Effector memory CD4-positive, alpha-beta T cell (primary cell): Measurements from ENCODE around the gene DAPK1.
"Not testable (repeated sequence)": the region's sequence is repeated elsewhere in the genome, so short reads cannot be mapped to it uniquely, and the experiment has no call there.

Source experiments
- DNase-seq, 3 donors: peaks; one replicate each; pipeline ENCODE4 v3.0.0-alpha.2; 2020
- H3K27ac ChIP-seq: 2 replicates; pipeline ENCODE4 v1.7.0; 2013; ENCODE audit warnings: mild to moderate bottlenecking, low read length, moderate library complexity; ENCODE audit not compliant: insufficient read depth, poor library complexity, severe bottlenecking
- H3K27me3 ChIP-seq: replicated peaks from 2 replicates; pipeline ENCODE4 v1.7.0; 2013; ENCODE audit warnings: mild to moderate bottlenecking, low read length; ENCODE audit not compliant: insufficient read depth, control insufficient read depth, poor library complexity, severe bottlenecking
- H3K36me3 ChIP-seq: 2 replicates; pipeline ENCODE4 v1.7.0; 2013; ENCODE audit warnings: mild to moderate bottlenecking, low read length, moderate library complexity; ENCODE audit not compliant: control insufficient read depth, insufficient read depth
- H3K4me1 ChIP-seq: 2 replicates; pipeline ENCODE4 v1.7.0; 2013; ENCODE audit warnings: low read length, mild to moderate bottlenecking; ENCODE audit not compliant: control insufficient read depth, insufficient read depth, poor library complexity, severe bottlenecking
- H3K4me3 ChIP-seq: 2 replicates; pipeline ENCODE4 v1.7.0; 2013; ENCODE audit warnings: low read length, low read depth, mild to moderate bottlenecking; ENCODE audit not compliant: insufficient read depth, poor library complexity, severe bottlenecking
- H3K9me3 ChIP-seq: 2 replicates; pipeline ENCODE4 v1.7.0; 2013; ENCODE audit warnings: mild to moderate bottlenecking, low read length, moderate library complexity; ENCODE audit not compliant: control insufficient read depth

Gene DAPK1

DNA sequence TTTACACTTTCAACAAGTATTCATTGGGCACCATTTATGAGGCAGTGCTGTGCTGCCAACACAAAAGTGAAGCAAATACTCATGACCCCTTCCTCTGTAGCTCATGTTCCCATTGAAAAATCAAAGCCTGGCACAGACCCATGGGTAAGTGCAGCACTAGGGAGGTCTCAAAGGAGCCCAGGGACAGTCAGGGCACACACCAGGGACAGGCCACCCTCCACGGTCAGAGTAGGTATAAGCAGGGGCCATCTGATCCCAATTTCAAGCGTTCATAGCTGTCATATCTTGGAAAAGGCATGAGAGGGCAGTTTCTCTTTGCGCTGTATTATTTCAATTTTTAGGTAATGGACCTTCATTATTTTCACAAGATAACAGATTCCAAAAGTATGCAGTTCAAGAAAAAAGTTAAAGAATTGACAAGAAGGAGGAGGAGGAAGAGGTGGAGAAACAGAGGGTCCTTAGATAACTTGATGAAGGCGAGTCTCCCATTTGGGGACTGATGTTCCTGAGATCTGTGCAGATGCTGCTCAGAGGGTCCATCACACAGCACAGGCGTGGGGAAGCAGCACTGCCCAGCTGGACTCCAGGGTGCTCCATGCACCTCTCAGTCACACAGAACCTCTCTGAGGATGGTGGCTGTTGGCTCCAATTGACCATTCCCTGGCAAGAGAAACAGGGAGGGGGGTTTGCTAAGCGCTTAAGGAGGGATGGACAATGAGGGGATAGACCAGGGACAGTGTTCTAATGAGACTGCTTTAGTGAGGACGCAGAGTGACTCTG lies 235.8 kb downstream of the DAPK1 start:
- DNase-seq = no peak
- Histone ChIP-seq H3K9me3 (no peaks in the 10 kb centered on the region), H3K4me3 (no peak overlapping the region), H3K36me3 (no peaks in the 10 kb centered on the region), H3K27ac (no peak overlapping the region), H3K4me1 (no peaks in the 10 kb centered on the region), H3K27me3 (no peaks in the 10 kb centered on the region)

DNA sequence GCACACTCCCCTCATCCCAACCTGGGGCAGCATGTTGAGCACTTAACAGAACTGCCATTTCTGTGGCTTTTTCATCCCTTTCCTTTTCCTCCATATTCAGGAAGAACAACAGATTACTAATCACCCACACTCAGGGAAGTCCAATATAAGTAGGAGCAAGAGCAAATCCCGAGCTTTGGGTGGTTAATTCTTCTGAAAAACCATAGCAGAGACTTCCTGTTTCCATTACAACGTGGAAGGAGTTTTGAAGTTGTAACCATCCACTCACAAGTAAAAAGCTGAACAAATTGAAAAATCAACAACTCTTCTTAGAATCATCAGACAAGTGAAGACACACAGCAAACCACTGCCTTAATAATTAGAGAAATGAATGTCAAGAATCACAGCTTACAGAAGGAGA lies 236.4 kb downstream of the DAPK1 start:
- H3K4me3 ChIP-seq = no peak overlapping the region
- no peaks in the 10 kb centered on the region for H3K27me3 ChIP-seq
- H3K9me3 ChIP-seq = no peaks in the 10 kb centered on the region
- no peaks in the 10 kb centered on the region for H3K4me1 ChIP-seq
- DNase-seq = no peak
- no peaks in the 10 kb centered on the region for H3K36me3 ChIP-seq
- H3K27ac ChIP-seq = no peak overlapping the region

GRCh38 chr9:87739546-87739945 lies 241.9 kb downstream of the DAPK1 start:
- Histone ChIP-seq H3K36me3 (no peaks in the 10 kb centered on the region), H3K9me3 (peaks cover 3% of the 10 kb centered on the region), H3K4me1 (no peaks in the 10 kb centered on the region), H3K27me3 (no peaks in the 10 kb centered on the region), H3K4me3 (no peak overlapping the region), H3K27ac (no peak overlapping the region)
- DNase-seq = no peak

DNA sequence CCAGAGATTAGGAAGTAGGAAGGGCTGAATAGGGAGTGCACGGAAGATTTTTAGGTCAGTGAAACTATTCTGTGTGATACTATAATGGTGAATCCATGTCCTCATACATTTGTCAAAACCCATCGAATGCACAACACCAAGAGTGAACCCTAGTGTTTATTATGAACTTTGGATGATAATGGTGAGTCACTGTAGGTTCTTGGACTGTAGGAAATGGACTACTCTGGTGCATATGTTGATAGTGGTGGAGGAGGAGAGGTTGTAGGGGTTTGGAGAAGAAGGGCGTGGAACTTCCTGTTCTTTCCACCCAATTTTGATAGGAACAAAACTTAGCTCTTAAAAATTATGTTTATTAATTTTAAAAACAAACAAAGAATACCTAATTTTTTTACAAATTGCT lies 242.5 kb downstream of the DAPK1 start:
- Histone ChIP-seq H3K27me3 (no peaks in the 10 kb centered on the region), H3K4me3 (no peak overlapping the region), H3K9me3 (peaks cover 3% of the 10 kb centered on the region), H3K4me1 (no peaks in the 10 kb centered on the region), H3K27ac (no peak overlapping the region), H3K36me3 (no peaks in the 10 kb centered on the region)
- no peak for DNase-seq

- Histone ChIP-seq H3K27ac (no peak overlapping the region), H3K27me3 (no peaks in the 10 kb centered on the region), H3K4me3 (no peak overlapping the region), H3K36me3 (no peaks in the 10 kb centered on the region), H3K9me3 (peaks cover 3% of the 10 kb centered on the region), H3K4me1 (no peaks in the 10 kb centered on the region)
- DNase-seq = no peak
These were observed 243.7 kb downstream of the DAPK1 start for GRCh38 chr9:87741326-87741725.

GRCh38 chr9:87741891-87742290 lies 244.2 kb downstream of the DAPK1 start:
- no peak for DNase-seq
- Histone ChIP-seq H3K27me3 (no peaks in the 10 kb centered on the region), H3K36me3 (no peaks in the 10 kb centered on the region), H3K27ac (no peak overlapping the region), H3K9me3 (peaks cover 3% of the 10 kb centered on the region), H3K4me3 (no peak overlapping the region), H3K4me1 (no peaks in the 10 kb centered on the region)

DNA sequence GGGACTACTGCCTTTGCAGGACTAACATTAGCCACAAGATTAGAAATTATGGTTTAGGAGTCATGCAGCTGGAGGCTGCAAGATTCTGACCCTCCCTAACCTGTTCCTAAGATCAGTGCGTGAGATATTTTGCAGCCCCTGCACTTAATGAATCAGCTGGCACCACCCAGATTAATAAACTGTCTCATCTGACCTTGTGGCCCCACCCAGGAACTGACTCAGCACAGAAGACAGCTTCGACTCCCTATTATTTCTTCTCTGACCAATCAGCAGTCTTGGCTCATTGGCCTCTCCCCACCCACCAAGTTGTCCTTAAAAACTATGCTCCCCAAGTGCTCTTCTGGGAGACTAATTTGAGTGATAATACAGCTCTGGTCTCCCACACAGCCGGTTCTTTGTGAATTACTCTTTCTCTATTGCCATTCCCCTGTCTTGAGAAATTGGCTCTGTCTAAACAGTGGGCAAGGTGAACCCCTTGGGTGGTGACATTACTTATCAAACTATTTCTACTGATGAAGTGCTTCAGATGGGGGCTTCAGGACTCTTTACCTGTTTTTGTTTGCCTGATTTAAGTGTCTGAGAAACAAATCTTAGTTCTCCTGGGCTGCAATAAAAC lies 245.3 kb downstream of the DAPK1 start:
- Histone ChIP-seq H3K27me3 (no peaks in the 10 kb centered on the region), H3K36me3 (no peaks in the 10 kb centered on the region)
- DNase-seq = no peak

GRCh38 chr9:87744247-87744646 lies 246.6 kb downstream of the DAPK1 start:
- H3K36me3 ChIP-seq, DNase-seq, H3K27ac ChIP-seq, H3K9me3 ChIP-seq, H3K4me1 ChIP-seq, H3K27me3 ChIP-seq, H3K4me3 ChIP-seq: not testable (repeated sequence)

More for the DNA sequence above, 245.3 kb downstream of the DAPK1 start:
- H3K4me3 ChIP-seq = no peak overlapping the region
- H3K9me3 ChIP-seq = peaks cover 3% of the 10 kb centered on the region
- H3K4me1 ChIP-seq = no peaks in the 10 kb centered on the region
- H3K27ac ChIP-seq = no peak overlapping the region

DNA sequence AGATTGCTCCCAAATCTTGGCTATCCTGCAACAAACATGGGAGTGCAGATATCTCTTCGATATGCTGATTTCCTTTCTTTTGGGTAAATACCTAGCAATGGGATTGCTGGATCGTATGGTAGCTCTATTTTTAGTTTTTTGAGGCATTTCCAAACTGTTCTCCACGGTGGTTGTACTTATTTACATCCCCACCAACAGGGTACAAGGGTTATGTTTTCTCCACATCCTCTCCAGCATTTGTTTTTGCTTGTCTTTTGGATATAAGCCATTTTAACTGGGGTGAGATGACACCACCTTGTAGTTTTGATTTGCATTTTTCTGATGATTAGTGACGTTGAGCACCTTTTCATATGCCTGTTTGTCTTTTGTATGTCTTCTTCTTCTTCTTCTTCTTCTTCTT lies 248.5 kb downstream of the DAPK1 start:
- DNase-seq = no peak
- no peaks in the 10 kb centered on the region for H3K4me1 ChIP-seq
- H3K27ac ChIP-seq = no peak overlapping the region
- no peaks in the 10 kb centered on the region for H3K36me3 ChIP-seq
- no peaks in the 10 kb centered on the region for H3K27me3 ChIP-seq
- no peak overlapping the region for H3K4me3 ChIP-seq
- H3K9me3 ChIP-seq = peaks cover 3% of the 10 kb centered on the region

- no peaks in the 10 kb centered on the region for H3K27me3 ChIP-seq
- no peaks in the 10 kb centered on the region for H3K36me3 ChIP-seq
- H3K4me3 ChIP-seq = no peak overlapping the region
- H3K9me3 ChIP-seq = peaks cover 2% of the 10 kb centered on the region
- no peak for DNase-seq
- no peak overlapping the region for H3K27ac ChIP-seq
- H3K4me1 ChIP-seq = no peaks in the 10 kb centered on the region
These were observed 251.2 kb downstream of the DAPK1 start for GRCh38 chr9:87748881-87749280.
